ENCODE measurements around the gene ZCCHC8. TPM values are rescaled to one million over a fixed set of nuclear protein-coding genes. Genes with fewer than 3 reads are reported as not detected.
"Not testable (repeated sequence)": the region's sequence is repeated elsewhere in the genome, so short reads cannot be mapped to it uniquely, and the experiment has no call there.

Gene ZCCHC8
- total RNA-seq, 4 donors from 2014 or later = 30.4 to 40.8 (median 37.5) TPM

DNA sequence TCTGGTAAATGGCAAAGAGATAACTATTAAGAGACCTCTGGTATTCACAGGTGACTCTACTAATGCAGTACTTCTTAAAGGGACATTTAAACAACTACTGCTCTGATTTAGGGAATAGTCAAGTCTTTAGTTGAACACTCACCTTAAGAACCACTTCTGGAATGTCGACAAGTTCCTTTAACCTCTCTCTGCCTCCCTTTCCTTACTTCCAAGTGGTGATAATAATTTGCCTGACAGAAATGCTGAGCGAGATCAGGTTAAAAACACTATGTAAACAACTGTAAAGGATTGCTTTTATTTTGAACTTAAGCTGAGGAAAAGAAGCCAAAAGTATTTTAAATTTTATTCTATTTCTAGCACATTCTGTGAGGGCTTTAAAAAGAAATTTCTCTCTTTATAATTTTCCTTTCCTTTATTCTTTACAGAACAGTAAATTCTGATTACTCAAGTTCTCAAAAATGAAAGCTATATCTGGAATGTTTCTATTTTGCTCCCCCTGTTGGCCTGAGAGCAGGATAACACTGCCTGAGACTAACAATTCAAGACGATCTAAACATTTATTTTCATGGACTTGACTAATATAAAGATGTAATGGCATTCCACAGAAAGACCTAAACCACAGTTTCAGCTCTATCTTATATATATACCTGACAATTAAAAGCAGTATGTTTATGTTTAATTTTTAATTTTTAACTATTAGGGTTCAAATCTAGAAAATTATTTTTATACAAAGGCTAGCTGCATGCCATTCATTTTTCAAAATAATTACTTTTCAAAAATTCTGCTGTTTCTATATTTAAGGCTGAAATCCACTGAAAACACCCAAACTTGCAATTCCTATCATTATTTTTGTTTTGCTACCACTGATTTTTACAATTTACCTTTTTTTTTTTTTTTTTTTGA is 29.2 kb downstream of the ZCCHC8 start:
- Histone ChIP-seq H3K4me3 (replicated peaks in 1 of 3) (no peak overlapping the region), H3K27ac (peak overlapping the region; percentile 76 to 80 (median 78)), H3K9me3 (no peaks in the 10 kb centered on the region), H3K27me3 (no peaks in the 10 kb centered on the region), H3K4me1 (peaks cover 6 to 10% of the 10 kb centered on the region in 2 donors), H3K36me3 (peaks cover 32 to 33% of the 10 kb centered on the region in 2 donors)
- intact Hi-C loops (cut with DNase I) = loop anchor here (5.0 kb wide), 1 partner anchor 74 kb away; no protein-coding TSS in a partner anchor
- no peak for DNase-seq
- TF ChIP-seq POLR2A (IDR thresholded peaks at IDR 0.05) (no peak), CTCF (IDR thresholded peaks at IDR 0.05) (peak; percentile 45 to 90 (median 82))
- WGBS, 2 donors = 12 to 23% methylated on average over 3 of the region's 3 CpGs

DNA sequence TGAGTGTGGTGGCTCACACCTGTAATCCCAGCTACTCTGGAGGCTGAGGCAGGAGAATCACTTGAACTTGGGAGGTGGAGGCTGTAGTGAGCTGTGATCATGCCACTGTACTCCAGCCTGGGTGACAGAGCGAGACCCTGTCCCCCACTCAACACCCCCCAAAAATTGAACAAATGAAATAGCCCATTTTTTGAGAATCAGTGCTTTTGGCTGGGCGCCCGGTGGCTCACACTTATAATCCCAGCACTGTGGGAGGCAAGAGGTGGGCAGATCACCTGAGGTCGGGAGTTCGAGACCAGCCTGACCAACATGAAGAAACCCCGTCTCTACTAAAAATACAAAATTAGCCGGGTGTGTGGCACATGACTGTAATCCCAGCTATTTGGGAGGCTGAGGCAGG is 30.2 kb downstream of the ZCCHC8 start:
- H3K27ac ChIP-seq = peak overlapping the region; percentile 76 to 80 (median 78)
- 87 to 88% methylated on average over 7 of the region's 7 CpGs for WGBS, 2 donors
- intact Hi-C loops (cut with DNase I) = loop anchor here (5.0 kb wide), 1 partner anchor 73 kb away; no protein-coding TSS in a partner anchor

DNA sequence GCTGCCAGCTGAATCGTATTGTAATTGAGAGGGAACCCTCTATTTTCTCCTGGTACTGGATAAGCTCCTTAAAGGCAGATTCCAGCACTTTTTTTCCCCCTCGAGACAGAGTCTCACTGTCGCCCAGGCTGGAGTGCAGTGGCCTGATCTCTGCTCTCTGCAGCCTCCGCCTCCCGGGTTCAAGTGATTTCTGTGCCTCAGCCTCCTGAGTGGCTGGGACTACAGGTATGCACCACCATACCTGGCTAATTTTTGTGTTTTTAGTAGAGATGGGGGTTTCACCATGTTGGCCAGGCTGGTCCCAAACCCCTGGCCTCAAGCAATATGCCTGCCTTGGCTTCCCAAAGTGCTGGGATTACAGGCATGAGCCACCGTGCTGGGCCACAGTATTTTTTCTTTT is 30.9 kb downstream of the ZCCHC8 start:
- DNase-seq; H3K4me1 ChIP-seq; H3K9me3 ChIP-seq; H3K4me3 ChIP-seq (replicated peaks in 1 of 3); H3K27me3 ChIP-seq: not testable (repeated sequence)
- Histone ChIP-seq H3K27ac (peak overlapping the region in 1 of 3 donors; percentile 16), H3K36me3 (peaks cover 17% of the 10 kb centered on the region in 2 donors)
- WGBS, 2 donors = 83 to 85% methylated on average over 6 of the region's 6 CpGs
- intact Hi-C loops (cut with DNase I) = loop anchor here (5.0 kb wide), 1 partner anchor 73 kb away; no protein-coding TSS in a partner anchor

More for the DNA sequence above, 30.2 kb downstream of the ZCCHC8 start:
- DNase-seq; H3K9me3 ChIP-seq; H3K27me3 ChIP-seq; H3K4me3 ChIP-seq (replicated peaks in 1 of 3); H3K4me1 ChIP-seq: not testable (repeated sequence)
- peaks cover 23 to 24% of the 10 kb centered on the region in 2 donors for H3K36me3 ChIP-seq

DNA sequence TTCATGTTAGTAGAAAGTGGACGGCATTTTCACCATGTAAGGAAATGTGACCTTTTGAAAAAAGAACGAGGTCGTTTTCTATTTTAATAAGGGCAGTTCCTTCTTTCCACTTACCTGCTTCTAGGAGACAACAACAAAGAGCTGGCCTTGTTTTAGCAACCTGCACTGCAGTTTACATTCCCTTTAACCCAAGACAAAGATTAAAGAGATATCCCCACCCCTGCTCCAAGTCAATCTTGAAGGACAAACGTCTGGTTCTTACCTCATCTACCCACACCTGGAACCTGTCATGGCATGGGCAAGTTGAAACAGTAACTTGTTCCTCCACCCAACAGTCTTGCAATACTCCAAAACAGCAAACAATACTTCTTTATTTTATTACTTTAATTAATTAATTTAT is 32.7 kb downstream of the ZCCHC8 start:
- DNase-seq = no peak
- 31 to 44% methylated on average over 4 of the region's 4 CpGs for WGBS, 2 donors
- H3K27ac ChIP-seq = peak overlapping the region; percentile 24 to 66 (median 44)
- H3K36me3 ChIP-seq = peaks cover 0 to under 1% of the 10 kb centered on the region in 2 donors
- intact Hi-C loops (cut with DNase I) = no loop called here
- TF ChIP-seq CTCF (IDR thresholded peaks at IDR 0.05) (no peak), POLR2A (IDR thresholded peaks at IDR 0.05) (no peak)
- H3K9me3 ChIP-seq = no peaks in the 10 kb centered on the region
- no peaks in the 10 kb centered on the region for H3K27me3 ChIP-seq
- peaks cover 6 to 14% of the 10 kb centered on the region in 2 donors for H3K4me1 ChIP-seq
- H3K4me3 ChIP-seq (replicated peaks in 1 of 3) = no peak overlapping the region

GRCh38 chr12:122464317-122465042 is 36.3 kb downstream of the ZCCHC8 start:
- H3K36me3 ChIP-seq; H3K4me3 ChIP-seq (replicated peaks in 1 of 3); intact Hi-C loops (cut with DNase I); DNase-seq; H3K27me3 ChIP-seq; H3K9me3 ChIP-seq: not testable (repeated sequence)
- peak overlapping the region in 2 of 3 donors; percentile 40 to 44 for H3K27ac ChIP-seq
- WGBS, 2 donors = 87 to 91% methylated on average over 17 of the region's 17 CpGs
- peaks cover 9 to 14% of the 10 kb centered on the region in 2 donors for H3K4me1 ChIP-seq

DNA sequence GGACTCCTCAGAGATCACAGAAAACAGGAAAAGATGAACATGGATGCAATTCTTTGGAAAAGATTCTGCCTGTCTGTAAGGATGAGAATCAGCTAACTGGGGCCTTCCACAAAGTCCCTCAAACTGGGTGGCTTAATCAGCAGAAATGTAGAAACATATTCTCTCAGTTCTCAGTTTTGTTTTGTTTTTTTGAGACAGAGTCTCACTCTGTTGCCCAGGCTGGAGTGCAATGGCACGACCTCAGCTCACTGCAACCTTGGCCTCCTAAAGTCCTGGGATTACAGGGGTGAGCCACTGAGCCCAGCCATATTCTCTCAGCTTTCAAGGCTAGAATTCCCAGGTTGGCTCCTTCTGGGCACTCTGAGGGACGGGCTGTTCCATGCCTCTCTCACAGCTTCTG is 40.1 kb downstream of the ZCCHC8 start:
- WGBS, 2 donors = 55 to 60% methylated on average over 2 of the region's 2 CpGs

More for the DNA sequence above, 40.1 kb downstream of the ZCCHC8 start:
- no peaks in the 10 kb centered on the region for H3K9me3 ChIP-seq
- no peak overlapping the region for H3K4me3 ChIP-seq (replicated peaks in 1 of 3)
- intact Hi-C loops (cut with DNase I) = no loop called here
- peaks cover 15 to 17% of the 10 kb centered on the region in 2 donors for H3K4me1 ChIP-seq
- DNase-seq = no peak
- H3K36me3 ChIP-seq = no peaks in the 10 kb centered on the region
- H3K27me3 ChIP-seq = no peaks in the 10 kb centered on the region
- TF ChIP-seq CTCF (IDR thresholded peaks at IDR 0.05) (no peak), POLR2A (IDR thresholded peaks at IDR 0.05) (no peak)
- peak overlapping the region; percentile 18 to 87 (median 84) for H3K27ac ChIP-seq
